Measurements from ENCODE around the gene SAMD9L. TPM values are rescaled to one million over a fixed set of nuclear protein-coding genes. Genes with fewer than 3 reads are reported as not detected.

SAMD9L gene
- total and polyA plus RNA-seq, 2 donors (not counting 1 experiment from before 2014, with no cell fraction given): 20.2 to 45.8 TPM

- Mint-ChIP-seq H3K27ac (no peak overlapping the region), H3K27me3 (no peaks in the 10 kb centered on the region), H3K4me1 (peaks cover 5% of the 10 kb centered on the region), H3K9me3 (ENCODE audit: insufficient read depth) (peaks cover 11% of the 10 kb centered on the region), H3K4me3 (no peak overlapping the region)
- Histone ChIP-seq H3K36me3 (replicated peaks in 1 of 2; ENCODE audit: control extremely low read depth in 1 of 2, control insufficient read depth in 1 of 2, extremely low read depth in 1 of 2, insufficient read depth in 2 of 2, low read length in 1 of 2) (no peaks in the 10 kb centered on the region), H2AFZ (ENCODE audit: insufficient read depth, low read depth, low read length, poor library complexity, severe bottlenecking) (no peak overlapping the region), H3K79me2 (ENCODE audit: control insufficient read depth, insufficient read depth, low read length) (no peaks in the 10 kb centered on the region), H3K4me3 (ENCODE audit: control extremely low read depth in 1 of 5, extremely low read depth in 1 of 5, insufficient read depth in 1 of 5, low read depth in 2 of 5, low read length in 4 of 5) (no peak overlapping the region), H4K20me1 (ENCODE audit: control insufficient read depth, insufficient read depth, low read length, poor library complexity, severe bottlenecking) (no peaks in the 10 kb centered on the region), H3K9me3 (ENCODE audit: control extremely low read depth in 1 of 3, control insufficient read depth in 2 of 3, insufficient read depth in 1 of 3, low read length in 2 of 3) (peaks cover 0 to 12% (median 10%) of the 10 kb centered on the region in 3 donors), H3K4me2 (replicated peaks; ENCODE audit: low read depth, low read length, poor library complexity, severe bottlenecking) (no peak overlapping the region), H3K9ac (ENCODE audit: low read length) (no peak overlapping the region), H3K27ac (ENCODE audit: low read length in 2 of 2) (no peak overlapping the region), H3K4me1 (ENCODE audit: control insufficient read depth in 2 of 2, insufficient read depth in 2 of 2, low read length in 2 of 2) (peaks cover 0 to 4% of the 10 kb centered on the region in 2 donors), H3K27me3 (replicated peaks in 1 of 4; ENCODE audit: control extremely low read depth in 1 of 4, control insufficient read depth in 3 of 4, insufficient read depth in 4 of 4, low read length in 3 of 4) (no peaks in the 10 kb centered on the region)
- intact Hi-C loops (cut with micrococcal nuclease): no loop called here
- no peak for DNase-seq
- CTCF ChIA-PET: no interaction called here
- POLR2A ChIA-PET: no interaction called here
- no peak for ATAC-seq (ENCODE audit: low read depth)
- no CpG with 5 or more reads among the region's 1 CpG for WGBS (ENCODE audit: insufficient coverage)
- TF ChIP-seq EZH2 (IDR thresholded peaks at IDR 0.05; ENCODE audit: borderline replicate concordance, insufficient read depth, low read depth, low read length, poor library complexity, severe bottlenecking) (no peak), CTCF (IDR thresholded peaks at IDR 0.05) (no peak)
Measured at GRCh38 chr7:93160410-93160809, 12.2 kb upstream of the SAMD9L start.

- H3K79me2 ChIP-seq (ENCODE audit: control insufficient read depth, insufficient read depth, low read length): no peaks in the 10 kb centered on the region
- intact Hi-C loops (cut with micrococcal nuclease): no loop called here
- Mint-ChIP-seq H3K4me1 (no peaks in the 10 kb centered on the region), H3K27me3 (no peaks in the 10 kb centered on the region), H3K4me3 (no peak overlapping the region), H3K9me3 (ENCODE audit: insufficient read depth) (peaks cover 11% of the 10 kb centered on the region), H3K27ac (no peak overlapping the region)
- H4K20me1 ChIP-seq (ENCODE audit: control insufficient read depth, insufficient read depth, low read length, poor library complexity, severe bottlenecking): no peaks in the 10 kb centered on the region
- ATAC-seq (ENCODE audit: low read depth) (no peak), DNase-seq (no peak)
- TF ChIP-seq EZH2 (IDR thresholded peaks at IDR 0.05; ENCODE audit: borderline replicate concordance, insufficient read depth, low read depth, low read length, poor library complexity, severe bottlenecking) (no peak), CTCF (IDR thresholded peaks at IDR 0.05) (no peak)
- 100% methylated on average over 1 of the region's 3 CpGs for WGBS (ENCODE audit: insufficient coverage)
- no peaks in the 10 kb centered on the region for H3K36me3 ChIP-seq (replicated peaks in 1 of 2; ENCODE audit: control extremely low read depth in 1 of 2, control insufficient read depth in 1 of 2, extremely low read depth in 1 of 2, insufficient read depth in 2 of 2, low read length in 1 of 2)
- no peak overlapping the region for H3K9ac ChIP-seq (ENCODE audit: low read length)
- H3K9me3 ChIP-seq (ENCODE audit: control extremely low read depth in 1 of 3, control insufficient read depth in 2 of 3, insufficient read depth in 1 of 3, low read length in 2 of 3): peaks cover 0 to 12% (median 10%) of the 10 kb centered on the region in 3 donors
- ChIA-PET POLR2A (no interaction called here), CTCF (no interaction called here)
- no peak overlapping the region for H3K4me2 ChIP-seq (replicated peaks; ENCODE audit: low read depth, low read length, poor library complexity, severe bottlenecking)
- no peak overlapping the region for H2AFZ ChIP-seq (ENCODE audit: insufficient read depth, low read depth, low read length, poor library complexity, severe bottlenecking)
- no peaks in the 10 kb centered on the region for H3K27me3 ChIP-seq (replicated peaks in 1 of 4; ENCODE audit: control extremely low read depth in 1 of 4, control insufficient read depth in 3 of 4, insufficient read depth in 4 of 4, low read length in 3 of 4)
- H3K27ac ChIP-seq (ENCODE audit: low read length in 2 of 2): no peak overlapping the region
- no peak overlapping the region for H3K4me3 ChIP-seq (ENCODE audit: control extremely low read depth in 1 of 5, extremely low read depth in 1 of 5, insufficient read depth in 1 of 5, low read depth in 2 of 5, low read length in 4 of 5)
- H3K4me1 ChIP-seq (ENCODE audit: control insufficient read depth in 2 of 2, insufficient read depth in 2 of 2, low read length in 2 of 2): no peaks in the 10 kb centered on the region
Measured at GRCh38 chr7:93159490-93159889, 11.3 kb upstream of the SAMD9L start.
